ENCODE data around the gene EPN2. TPM values are rescaled to one million over a fixed set of nuclear protein-coding genes. Genes with fewer than 3 reads are reported as not detected.
"Not testable (repeated sequence)": the region's sequence is repeated elsewhere in the genome, so short reads cannot be mapped to it uniquely, and the experiment has no call there.

Gene EPN2
- polyA plus RNA-seq, 3 donors, result 0.93 TPM; not detected in 2

DNA sequence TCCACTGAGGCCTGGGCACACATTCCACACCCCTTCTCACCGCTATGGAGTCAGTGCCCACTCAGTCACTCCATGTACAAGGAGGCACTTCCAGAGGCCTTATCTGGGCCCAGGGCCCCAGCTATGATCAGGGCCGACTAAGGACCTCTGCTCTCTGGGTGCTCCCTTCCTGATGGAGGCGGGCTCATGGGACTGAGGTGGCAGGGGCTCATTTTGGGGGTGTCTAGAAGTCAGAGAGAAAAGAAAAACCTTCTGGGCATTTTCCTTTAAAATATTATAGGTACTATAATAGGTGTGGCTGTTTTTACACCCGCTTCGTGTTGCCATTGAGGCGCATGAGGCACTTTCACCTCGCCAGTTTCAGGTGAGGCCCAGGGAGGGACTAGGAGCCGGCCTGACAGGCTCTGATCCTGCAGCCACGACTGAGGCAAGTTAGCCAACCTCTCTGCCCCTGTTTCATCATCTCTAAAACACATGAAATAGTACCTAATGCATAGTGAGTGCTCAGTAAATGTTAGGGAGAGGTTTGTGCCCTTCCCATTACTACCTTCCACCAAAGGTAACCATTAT, 111.0 kb downstream of the EPN2 start:
- intact Hi-C loops (cut with micrococcal nuclease), result no loop called here
- Histone ChIP-seq H4K20me1 (ENCODE audit: insufficient read depth, low read length) (no peaks in the 10 kb centered on the region), H2AFZ (ENCODE audit: insufficient read depth, low read depth, low read length, poor library complexity, severe bottlenecking) (no peak overlapping the region), H3K4me1 (ENCODE audit: control insufficient read depth in 1 of 2, insufficient read depth in 2 of 2, low read length in 2 of 2) (no peaks in the 10 kb centered on the region), H3K9ac (ENCODE audit: insufficient read depth, low read length, poor library complexity, severe bottlenecking) (no peak overlapping the region), H3K36me3 (replicated peaks in 1 of 2; ENCODE audit: control insufficient read depth in 1 of 2, insufficient read depth in 2 of 2, low read length in 2 of 2) (no peaks in the 10 kb centered on the region), H3K27ac (ENCODE audit: low read depth in 1 of 2, low read length in 2 of 2) (no peak overlapping the region), H3K9me3 (replicated peaks in 1 of 2; ENCODE audit: control insufficient read depth in 1 of 2, insufficient read depth in 1 of 2, low read length in 2 of 2) (no peaks in the 10 kb centered on the region), H3K79me2 (ENCODE audit: insufficient read depth, low read length) (no peaks in the 10 kb centered on the region), H3K27me3 (ENCODE audit: control insufficient read depth in 2 of 2, insufficient read depth in 2 of 2, low read length in 2 of 2) (no peaks in the 10 kb centered on the region), H3K4me3 (replicated peaks in 1 of 3; ENCODE audit: low read depth in 2 of 3, low read length in 3 of 3) (no peak overlapping the region), H3K4me2 (replicated peaks; ENCODE audit: extremely low read depth, low read length, poor library complexity, severe bottlenecking) (no peak overlapping the region)
- Mint-ChIP-seq H3K9me3 (no peaks in the 10 kb centered on the region), H3K4me3 (no peak overlapping the region), H3K27me3 (ENCODE audit: low read depth in 3 of 3) (peaks cover 2 to 17% (median 7%) of the 10 kb centered on the region in 3 donors), H3K36me3 (no peaks in the 10 kb centered on the region), H3K27ac (no peak overlapping the region), H3K4me1 (no peaks in the 10 kb centered on the region)
- TF ChIP-seq, protein P1, sequence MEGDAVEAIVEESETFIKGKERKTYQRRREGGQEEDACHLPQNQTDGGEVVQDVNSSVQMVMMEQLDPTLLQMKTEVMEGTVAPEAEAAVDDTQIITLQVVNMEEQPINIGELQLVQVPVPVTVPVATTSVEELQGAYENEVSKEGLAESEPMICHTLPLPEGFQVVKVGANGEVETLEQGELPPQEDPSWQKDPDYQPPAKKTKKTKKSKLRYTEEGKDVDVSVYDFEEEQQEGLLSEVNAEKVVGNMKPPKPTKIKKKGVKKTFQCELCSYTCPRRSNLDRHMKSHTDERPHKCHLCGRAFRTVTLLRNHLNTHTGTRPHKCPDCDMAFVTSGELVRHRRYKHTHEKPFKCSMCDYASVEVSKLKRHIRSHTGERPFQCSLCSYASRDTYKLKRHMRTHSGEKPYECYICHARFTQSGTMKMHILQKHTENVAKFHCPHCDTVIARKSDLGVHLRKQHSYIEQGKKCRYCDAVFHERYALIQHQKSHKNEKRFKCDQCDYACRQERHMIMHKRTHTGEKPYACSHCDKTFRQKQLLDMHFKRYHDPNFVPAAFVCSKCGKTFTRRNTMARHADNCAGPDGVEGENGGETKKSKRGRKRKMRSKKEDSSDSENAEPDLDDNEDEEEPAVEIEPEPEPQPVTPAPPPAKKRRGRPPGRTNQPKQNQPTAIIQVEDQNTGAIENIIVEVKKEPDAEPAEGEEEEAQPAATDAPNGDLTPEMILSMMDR (IDR thresholded peaks at IDR 0.05), result no peak
- WGBS (ENCODE audit: insufficient coverage), result 86% methylated on average over 2 of the region's 9 CpGs
- no peak for DNase-seq

DNA sequence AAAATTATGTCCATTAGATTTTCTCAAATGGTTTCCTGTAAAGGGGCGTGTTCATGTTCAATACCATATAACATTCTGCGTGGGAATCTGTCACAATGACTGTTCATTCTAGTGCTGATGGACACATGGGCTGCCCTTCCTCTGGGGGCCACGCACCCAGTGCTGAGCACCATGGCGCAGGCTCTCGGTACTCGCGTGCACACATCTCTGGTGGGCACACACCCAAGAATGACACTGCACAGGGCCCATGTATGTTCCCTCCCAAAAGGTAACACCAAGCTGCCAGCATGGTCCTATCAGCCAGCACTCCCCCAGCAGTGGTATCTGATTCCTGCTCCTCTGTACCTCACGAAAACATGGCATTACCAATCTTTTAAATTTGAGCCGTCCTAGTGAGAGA, 111.6 kb downstream of the EPN2 start:
- Mint-ChIP-seq H3K36me3 (no peaks in the 10 kb centered on the region), H3K4me1 (no peaks in the 10 kb centered on the region), H3K27me3 (ENCODE audit: low read depth in 3 of 3) (peaks cover 2 to 22% (median 6%) of the 10 kb centered on the region in 3 donors), H3K9me3 (no peaks in the 10 kb centered on the region), H3K4me3 (no peak overlapping the region), H3K27ac (no peak overlapping the region)
- Histone ChIP-seq H3K36me3 (replicated peaks in 1 of 2; ENCODE audit: control insufficient read depth in 1 of 2, insufficient read depth in 2 of 2, low read length in 2 of 2) (no peaks in the 10 kb centered on the region), H3K9me3 (replicated peaks in 1 of 2; ENCODE audit: control insufficient read depth in 1 of 2, insufficient read depth in 1 of 2, low read length in 2 of 2) (no peaks in the 10 kb centered on the region), H3K79me2 (ENCODE audit: insufficient read depth, low read length) (no peaks in the 10 kb centered on the region), H2AFZ (ENCODE audit: insufficient read depth, low read depth, low read length, poor library complexity, severe bottlenecking) (no peak overlapping the region), H4K20me1 (ENCODE audit: insufficient read depth, low read length) (no peaks in the 10 kb centered on the region), H3K4me3 (replicated peaks in 1 of 3; ENCODE audit: low read depth in 2 of 3, low read length in 3 of 3) (no peak overlapping the region), H3K4me2 (replicated peaks; ENCODE audit: extremely low read depth, low read length, poor library complexity, severe bottlenecking) (no peak overlapping the region), H3K27me3 (ENCODE audit: control insufficient read depth in 2 of 2, insufficient read depth in 2 of 2, low read length in 2 of 2) (no peaks in the 10 kb centered on the region), H3K4me1 (ENCODE audit: control insufficient read depth in 1 of 2, insufficient read depth in 2 of 2, low read length in 2 of 2) (no peaks in the 10 kb centered on the region), H3K9ac (ENCODE audit: insufficient read depth, low read length, poor library complexity, severe bottlenecking) (no peak overlapping the region), H3K27ac (ENCODE audit: low read depth in 1 of 2, low read length in 2 of 2) (no peak overlapping the region)
- WGBS (ENCODE audit: insufficient coverage), result 92% methylated on average over 7 of the region's 9 CpGs
- DNase-seq, result no peak
- intact Hi-C loops (cut with micrococcal nuclease), result no loop called here
- TF ChIP-seq, protein P1 (IDR thresholded peaks at IDR 0.05), result no peak

DNA sequence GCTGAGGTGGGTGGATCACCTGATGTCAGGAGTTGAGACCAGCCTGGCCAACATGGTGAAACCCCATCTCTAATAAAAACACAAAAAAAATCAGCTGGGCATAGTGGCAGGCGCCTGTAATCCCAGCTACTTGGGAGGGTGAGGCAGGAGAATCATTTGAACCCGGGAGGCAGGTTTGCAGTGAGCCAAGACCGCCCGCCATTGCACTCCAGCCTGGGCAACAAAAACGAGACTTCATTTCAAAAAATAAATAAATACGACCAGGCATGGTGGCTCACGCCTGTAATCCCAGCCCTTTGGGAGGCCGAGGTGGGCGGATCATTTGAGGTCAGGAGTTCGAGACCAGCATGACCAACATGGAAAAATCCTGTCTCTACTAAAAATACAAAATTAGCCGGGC, 116.2 kb downstream of the EPN2 start:
- H3K27ac Mint-ChIP-seq; H4K20me1 ChIP-seq (ENCODE audit: insufficient read depth, low read length); H3K27me3 ChIP-seq (ENCODE audit: control insufficient read depth in 2 of 2, insufficient read depth in 2 of 2, low read length in 2 of 2); H2AFZ ChIP-seq (ENCODE audit: insufficient read depth, low read depth, low read length, poor library complexity, severe bottlenecking); H3K4me3 Mint-ChIP-seq; DNase-seq; H3K27ac ChIP-seq (ENCODE audit: low read depth in 1 of 2, low read length in 2 of 2); H3K9ac ChIP-seq (ENCODE audit: insufficient read depth, low read length, poor library complexity, severe bottlenecking); H3K36me3 ChIP-seq (replicated peaks in 1 of 2; ENCODE audit: control insufficient read depth in 1 of 2, insufficient read depth in 2 of 2, low read length in 2 of 2); H3K4me2 ChIP-seq (replicated peaks; ENCODE audit: extremely low read depth, low read length, poor library complexity, severe bottlenecking); intact Hi-C loops (cut with micrococcal nuclease); H3K4me1 ChIP-seq (ENCODE audit: control insufficient read depth in 1 of 2, insufficient read depth in 2 of 2, low read length in 2 of 2); H3K9me3 Mint-ChIP-seq; H3K4me1 Mint-ChIP-seq; H3K79me2 ChIP-seq (ENCODE audit: insufficient read depth, low read length); H3K9me3 ChIP-seq (replicated peaks in 1 of 2; ENCODE audit: control insufficient read depth in 1 of 2, insufficient read depth in 1 of 2, low read length in 2 of 2); H3K4me3 ChIP-seq (replicated peaks in 1 of 3; ENCODE audit: low read depth in 2 of 3, low read length in 3 of 3); H3K36me3 Mint-ChIP-seq: not testable (repeated sequence)
- peaks cover 16 to 32% (median 18%) of the 10 kb centered on the region in 3 donors for H3K27me3 Mint-ChIP-seq (ENCODE audit: low read depth in 3 of 3)
- 98% methylated on average over 11 of the region's 11 CpGs for WGBS (ENCODE audit: insufficient coverage)

All from CD14-positive monocyte (primary cell).